H1 (cell line): ENCODE measurements around the gene STIMATE. TPM values are rescaled to one million over a fixed set of nuclear protein-coding genes. Genes with fewer than 3 reads are reported as not detected.

Experiments
- CBX8 ChIP-seq: fragments of 300-800, 300-1000 bp; sonication (generic); IDR thresholded peaks from 2 replicates; pipeline ENCODE4 v1.7.1; 2016; ENCODE audit warnings: low read depth, low read length, borderline replicate concordance
- CHD7 ChIP-seq: fragments of 300-600 bp; sonication (generic); IDR thresholded peaks from 2 replicates; pipeline ENCODE4 v1.7.1; 2012; ENCODE audit warnings: low read length, moderate library complexity, mild to moderate bottlenecking, inconsistent platforms; ENCODE audit not compliant: insufficient replicate concordance
- CTCF ChIP-seq, 3 experiments: IDR thresholded peaks; 1 replicate in 2 of 3; 2 replicates in 1 of 3; pipeline versions ENCODE4 v1.5.1 to v1.6.1; 2011; ENCODE audit warnings: low read length in 3 of 3, mild to moderate bottlenecking in 3 of 3, inconsistent platforms in 2 of 3, low read depth in 1 of 3, moderate library complexity in 1 of 3; ENCODE audit not compliant: insufficient read depth in 1 of 3; ENCODE audit errors: control extremely low read depth in 1 of 3
- KDM1A ChIP-seq: fragments of 200-600, 300-600 bp; sonication (generic); IDR thresholded peaks from 2 replicates; pipeline ENCODE4 v1.7.1; 2016; ENCODE audit warnings: mild to moderate bottlenecking, low read length, borderline replicate concordance
- RFX5 ChIP-seq: IDR thresholded peaks from 2 replicates; pipeline ENCODE4 v1.6.1; 2011; ENCODE audit warnings: low read depth, low read length, improper control_type of control experiment, borderline replicate concordance
- SIX5 ChIP-seq: IDR thresholded peaks from 2 replicates; pipeline ENCODE4 v1.6.1; 2011; ENCODE audit warnings: mild to moderate bottlenecking, low read depth, low read length
- SP4 ChIP-seq: IDR thresholded peaks from 2 replicates; pipeline ENCODE4 v1.6.1; 2012; ENCODE audit warnings: low read length, inconsistent platforms
- TBP ChIP-seq: IDR thresholded peaks from 2 replicates; pipeline ENCODE4 v1.6.1; 2011; ENCODE audit warnings: low read depth, low read length, improper control_type of control experiment
- TEAD4 ChIP-seq: IDR thresholded peaks from 2 replicates; pipeline ENCODE4 v1.6.1; 2012; ENCODE audit warnings: low read depth, low read length, inconsistent platforms, mixed read lengths
- polyA plus RNA-seq, 7 experiments: library from polyadenylated mRNA; depleted of rRNA in 3 of 7; stranded (reverse) in 5 of 7; unstranded in 2 of 7; fragments of >200 nt in 5 of 7; fragments of 200-250 nt in 2 of 7; gene quantifications; 1 replicate in 5 of 7; 2 replicates in 1 of 7; 4 replicates in 1 of 7; pipeline versions ENCODE4 v1.2.1 to v1.2.3, GENCODE V29; 2011 to 2013; ENCODE audit warnings: missing spikeins in 2 of 7, mixed read lengths in 2 of 7
- total RNA-seq: library from RNA; stranded (reverse); fragmentation: NEBNext Ultra II Directional; extraction: Animal tissue kit (Norgen Biotek cat#: 25700); gene quantifications from 2 replicates; pipeline ENCODE4 v1.2.1, GENCODE V29; 2021

The STIMATE gene
- total and polyA plus RNA-seq, 2 of the 8 experiments (the other 6 are each of a cell fraction or from before 2014, with no cell fraction given): 17.5 to 22.1 TPM

GRCh38 chr3:52829482-52829881 lies 67.9 kb downstream of the STIMATE start (continued):
- TF ChIP-seq CHD7 (no peak), KDM1A (no peak), SP4 (no peak), TEAD4 (no peak), TBP (no peak), RFX5 (no peak), SIX5 (no peak), CTCF (IDR thresholded peaks at IDR 0.05; ENCODE audit: control extremely low read depth in 1 of 3, insufficient read depth in 1 of 3, low read depth in 1 of 3, low read length in 3 of 3) (no peak), CBX8 (no peak)
